ENCODE results near the gene TMOD1.

- TF ChIP-seq, protein P1, sequence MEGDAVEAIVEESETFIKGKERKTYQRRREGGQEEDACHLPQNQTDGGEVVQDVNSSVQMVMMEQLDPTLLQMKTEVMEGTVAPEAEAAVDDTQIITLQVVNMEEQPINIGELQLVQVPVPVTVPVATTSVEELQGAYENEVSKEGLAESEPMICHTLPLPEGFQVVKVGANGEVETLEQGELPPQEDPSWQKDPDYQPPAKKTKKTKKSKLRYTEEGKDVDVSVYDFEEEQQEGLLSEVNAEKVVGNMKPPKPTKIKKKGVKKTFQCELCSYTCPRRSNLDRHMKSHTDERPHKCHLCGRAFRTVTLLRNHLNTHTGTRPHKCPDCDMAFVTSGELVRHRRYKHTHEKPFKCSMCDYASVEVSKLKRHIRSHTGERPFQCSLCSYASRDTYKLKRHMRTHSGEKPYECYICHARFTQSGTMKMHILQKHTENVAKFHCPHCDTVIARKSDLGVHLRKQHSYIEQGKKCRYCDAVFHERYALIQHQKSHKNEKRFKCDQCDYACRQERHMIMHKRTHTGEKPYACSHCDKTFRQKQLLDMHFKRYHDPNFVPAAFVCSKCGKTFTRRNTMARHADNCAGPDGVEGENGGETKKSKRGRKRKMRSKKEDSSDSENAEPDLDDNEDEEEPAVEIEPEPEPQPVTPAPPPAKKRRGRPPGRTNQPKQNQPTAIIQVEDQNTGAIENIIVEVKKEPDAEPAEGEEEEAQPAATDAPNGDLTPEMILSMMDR (IDR thresholded peaks at IDR 0.05), result no peak
- TF ChIP-seq POLR2A (IDR thresholded peaks at IDR 0.05), result no peak
Measured at GRCh38 chr9:97550386-97550785, 48.9 kb downstream of the TMOD1 start.

All from uterus (tissue), 2 donors.